PC-3 (cell line): Measurements from ENCODE around the gene MAPKBP1. TPM values are rescaled to one million over a fixed set of nuclear protein-coding genes. Genes with fewer than 3 reads are reported as not detected.

ENCODE experiments used
- ATAC-seq: fragments of 200-7000 bp; cut with Tn5 transposase; 2 replicates; pipeline ENCODE4 v1.9.1; 2020; ENCODE audit warnings: mild to moderate bottlenecking, moderate library complexity
- BruUV-seq: library from RNA; stranded (reverse); fragments of 400-500 nt; replicated peaks from 2 replicates; lab custom pipeline; 2021; lab: Mats Ljungman, UMichigan
- CTCF ChIA-PET: fragments of 300-600 bp; sonication (Branson Sonifier 250); formaldehyde crosslinking; loops from one replicate; lab custom pipeline; 2022; ENCODE audit warnings: antibody characterized with exemption; lab: Charles Lee
- POLR2A ChIA-PET: fragments of 300-600 bp; sonication (Branson Sonifier 250); formaldehyde crosslinking; loops from one replicate; lab custom pipeline; 2022; ENCODE audit warnings: antibody characterized with exemption; ENCODE audit not compliant: unreplicated experiment; lab: Charles Lee
- DNase-seq: peaks from one replicate; pipeline ENCODE4 v3.0.0-alpha.2; 2015
- H2AFZ ChIP-seq: fragments of 300-600 bp; sonication (generic); 2 replicates; pipeline ENCODE4 v1.6.0; 2016; ENCODE audit warnings: antibody characterized with exemption, low read length
- H3F3A ChIP-seq: fragments of 300-600 bp; sonication (generic); one replicate; pipeline ENCODE4 v1.6.0; 2017; ENCODE audit warnings: antibody characterized with exemption, low read length, control low read depth, mild to moderate bottlenecking; ENCODE audit not compliant: unreplicated experiment
- H3K27ac ChIP-seq: fragments of 300-600 bp; sonication (generic); 2 replicates; pipeline ENCODE4 v1.5.1; 2016; ENCODE audit warnings: mild to moderate bottlenecking, low read length
- H3K27me3 ChIP-seq: fragments of 300-600 bp; sonication (generic); 2 replicates; pipeline ENCODE4 v1.6.1; 2016; ENCODE audit warnings: low read length, mixed read lengths
- H3K36me3 ChIP-seq: fragments of 300-600 bp; sonication (generic); 2 replicates; pipeline ENCODE4 v1.6.1; 2016; ENCODE audit warnings: low read depth, mixed run types, low read length, mixed read lengths
- H3K4me1 ChIP-seq: fragments of 300-600 bp; sonication (generic); 2 replicates; pipeline ENCODE4 v1.5.1; 2016; ENCODE audit warnings: low read length; ENCODE audit not compliant: insufficient read depth
- H3K4me2 ChIP-seq: fragments of 300-600 bp; sonication (generic); 2 replicates; pipeline ENCODE4 v1.6.0; 2016; ENCODE audit warnings: low read length
- H3K4me3 ChIP-seq: fragments of 300-600 bp; sonication (generic); 2 replicates; pipeline ENCODE4 v1.5.1; 2016; ENCODE audit warnings: mild to moderate bottlenecking, low read length, mixed read lengths
- H3K79me2 ChIP-seq: fragments of 300-600 bp; sonication (generic); 2 replicates; pipeline ENCODE4 v1.6.1; 2017; ENCODE audit warnings: low read length, mixed read lengths
- H3K9ac ChIP-seq: fragments of 300-600 bp; sonication (generic); 2 replicates; pipeline ENCODE4 v1.6.0; 2016; ENCODE audit warnings: mild to moderate bottlenecking, low read length
- H3K9me2 ChIP-seq: fragments of 300-600 bp; sonication (generic); replicated peaks from 2 replicates; pipeline ENCODE4 v1.6.1; 2016; ENCODE audit warnings: mixed run types, low read length, mixed read lengths
- H3K9me3 ChIP-seq: fragments of 300-600 bp; sonication (generic); 2 replicates; pipeline ENCODE4 v1.6.1; 2016; ENCODE audit warnings: low read length, mixed read lengths
- H4K20me1 ChIP-seq: fragments of 300-600 bp; sonication (generic); 2 replicates; pipeline ENCODE4 v1.6.1; 2016; ENCODE audit warnings: low read length, mixed read lengths
- EZH2 ChIP-seq: fragments of 300-600 bp; sonication (generic); IDR thresholded peaks from one replicate; pipeline ENCODE4 v1.6.1; 2017; ENCODE audit warnings: antibody characterized with exemption, mild to moderate bottlenecking, low read length; ENCODE audit not compliant: unreplicated experiment
- EZH2phosphoT487 ChIP-seq: fragments of 300-600 bp; sonication (generic); IDR thresholded peaks from 2 replicates; pipeline ENCODE4 v1.6.1; 2018; ENCODE audit warnings: mild to moderate bottlenecking, antibody characterized with exemption, low read length, borderline replicate concordance
- intact Hi-C: fragments of 100-400 bp; cut with micrococcal nuclease; formaldehyde crosslinking; loops from 2 replicates; pipeline ENCODE4 v1.9.0; 2023
- total RNA-seq: library from RNA; depleted of rRNA; stranded (reverse); fragments of >200 nt; gene quantifications from 2 replicates; pipeline ENCODE4 v1.2.3, GENCODE V29; 2014
- TF ChIP-seq, protein P1 (sequence below): fragments of 300-600 bp; sonication (generic); conservative IDR thresholded peaks from 2 replicates; pipeline ENCODE4 v1.5.1; 2017; ENCODE audit warnings: antibody characterized with exemption, low read depth, mild to moderate bottlenecking, low read length

Gene MAPKBP1
- total RNA-seq, 1 experiment from 2014 or later = 29.1 TPM

DNA sequence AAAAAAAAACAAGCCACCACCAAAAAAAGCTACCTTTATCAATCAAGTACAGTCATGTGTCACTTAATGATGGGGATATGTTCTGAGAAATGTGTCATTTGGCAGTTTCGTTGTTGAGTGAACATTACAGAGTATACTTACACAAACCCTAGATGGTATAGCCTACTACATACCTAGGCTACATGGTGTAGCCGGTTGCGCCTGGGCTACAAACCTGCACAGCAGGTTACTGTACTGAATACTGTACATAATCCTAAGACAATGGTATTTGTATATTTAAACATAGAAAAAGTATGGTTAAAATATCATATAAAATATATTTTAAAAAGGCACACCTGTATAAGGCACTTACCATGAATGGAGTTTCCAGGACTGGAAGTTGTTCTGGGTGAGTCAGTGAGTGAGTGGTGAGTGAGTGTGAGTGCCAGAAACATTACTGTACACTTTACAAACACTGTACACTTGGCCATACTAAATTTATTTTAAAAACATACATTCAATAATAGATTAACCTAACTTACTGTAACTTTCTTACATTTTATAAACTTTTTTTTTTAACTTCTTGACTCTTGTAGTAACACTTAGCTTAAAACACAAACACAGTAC is 27.7 kb downstream of the MAPKBP1 start:
- ChIA-PET POLR2A (interaction anchor here (1.3 kb wide), 1 partner anchor 28 kb away, joined by 9 read pairs; the partner anchor contains the start of gene MAPKBP1), CTCF (interaction anchor here (0.9 to 1.2 kb wide), 2 partner anchors 28 to 29 kb away, joined by 3 to 10 read pairs; partner anchors contain the start of gene MAPKBP1)
- Histone ChIP-seq H3K36me3 (peaks cover 10% of the 10 kb centered on the region), H3K4me3 (no peak overlapping the region; the same call in 1 of the 2 replicates), H3K27ac (peak overlapping the region; percentile 86), H3K27me3 (no peaks in the 10 kb centered on the region), H3K4me1 (peaks cover 55% of the 10 kb centered on the region), H4K20me1 (no peaks in the 10 kb centered on the region), H3K4me2 (peak overlapping the region; percentile 72), H3K9me2 (no peaks in the 10 kb centered on the region), H3K9me3 (no peaks in the 10 kb centered on the region), H3F3A (peaks cover 14% of the 10 kb centered on the region), H3K9ac (peak overlapping the region; percentile 45), H2AFZ (no peak overlapping the region), H3K79me2 (peaks cover 29% of the 10 kb centered on the region; the same call in 1 of the 2 replicates)
- ATAC-seq = peak; percentile 93
- TF ChIP-seq, protein P1, sequence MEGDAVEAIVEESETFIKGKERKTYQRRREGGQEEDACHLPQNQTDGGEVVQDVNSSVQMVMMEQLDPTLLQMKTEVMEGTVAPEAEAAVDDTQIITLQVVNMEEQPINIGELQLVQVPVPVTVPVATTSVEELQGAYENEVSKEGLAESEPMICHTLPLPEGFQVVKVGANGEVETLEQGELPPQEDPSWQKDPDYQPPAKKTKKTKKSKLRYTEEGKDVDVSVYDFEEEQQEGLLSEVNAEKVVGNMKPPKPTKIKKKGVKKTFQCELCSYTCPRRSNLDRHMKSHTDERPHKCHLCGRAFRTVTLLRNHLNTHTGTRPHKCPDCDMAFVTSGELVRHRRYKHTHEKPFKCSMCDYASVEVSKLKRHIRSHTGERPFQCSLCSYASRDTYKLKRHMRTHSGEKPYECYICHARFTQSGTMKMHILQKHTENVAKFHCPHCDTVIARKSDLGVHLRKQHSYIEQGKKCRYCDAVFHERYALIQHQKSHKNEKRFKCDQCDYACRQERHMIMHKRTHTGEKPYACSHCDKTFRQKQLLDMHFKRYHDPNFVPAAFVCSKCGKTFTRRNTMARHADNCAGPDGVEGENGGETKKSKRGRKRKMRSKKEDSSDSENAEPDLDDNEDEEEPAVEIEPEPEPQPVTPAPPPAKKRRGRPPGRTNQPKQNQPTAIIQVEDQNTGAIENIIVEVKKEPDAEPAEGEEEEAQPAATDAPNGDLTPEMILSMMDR = no peak
- TF ChIP-seq EZH2phosphoT487 = no peak
- no peak for TF ChIP-seq EZH2
- intact Hi-C loops = loop anchor here (1.0 to 2.0 kb wide), 2 partner anchors 22 to 27 kb away; partner anchors contain the start of gene MAPKBP1
- peak; percentile 91 for DNase-seq
- BruUV-seq = no TSS peak

GRCh38 chr15:41804361-41804760 is 30.1 kb downstream of the MAPKBP1 start:
- Histone ChIP-seq H3K4me3 (no peak overlapping the region), H3K4me2 (no peak overlapping the region), H3F3A (peaks cover 14% of the 10 kb centered on the region), H3K27ac (no peak overlapping the region), H3K27me3 (no peaks in the 10 kb centered on the region), H3K9me3 (no peaks in the 10 kb centered on the region), H3K79me2 (peaks cover 10% of the 10 kb centered on the region; the same call in 1 of the 2 replicates), H4K20me1 (no peaks in the 10 kb centered on the region), H3K9me2 (no peaks in the 10 kb centered on the region), H2AFZ (no peak overlapping the region), H3K9ac (no peak overlapping the region), H3K4me1 (peaks cover 45% of the 10 kb centered on the region), H3K36me3 (peaks cover 10% of the 10 kb centered on the region)
- no TSS peak for BruUV-seq
- TF ChIP-seq EZH2 (no peak), EZH2phosphoT487 (no peak)
- TF ChIP-seq, protein P1 = no peak
- DNase-seq (no peak), ATAC-seq (no peak)
- CTCF ChIA-PET = no interaction called here
- intact Hi-C loops = no loop called here
- POLR2A ChIA-PET = no interaction called here
